NCI-H748 (cell line): ENCODE data around the gene KRT71.

Experiments
- DNase-seq: peaks from one replicate; lab custom pipeline; 2025; ENCODE audit not compliant: unreplicated experiment; lab: John Stamatoyannopoulos, UW

KRT71 gene

DNA sequence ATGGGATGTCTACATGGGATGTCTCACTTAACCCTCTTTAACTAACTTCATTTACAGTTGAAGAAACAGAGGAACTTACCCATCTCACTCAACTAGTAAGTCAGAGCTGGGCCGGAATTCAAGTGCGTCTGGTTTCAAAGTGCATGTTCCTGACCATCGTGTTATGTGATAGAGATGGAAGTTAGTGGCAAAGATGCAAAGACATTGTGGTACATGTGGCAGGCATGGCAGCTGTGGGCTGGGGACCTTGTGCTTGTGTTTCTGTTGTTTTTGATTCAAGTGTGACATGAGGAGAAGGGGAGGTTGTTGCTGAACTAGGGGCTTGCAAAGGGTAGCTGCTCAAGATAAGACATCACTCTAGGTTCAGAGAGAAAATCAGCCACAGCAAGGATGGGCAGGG is 23.0 kb upstream of the KRT71 start:
- DNase-seq, result no peak

DNA sequence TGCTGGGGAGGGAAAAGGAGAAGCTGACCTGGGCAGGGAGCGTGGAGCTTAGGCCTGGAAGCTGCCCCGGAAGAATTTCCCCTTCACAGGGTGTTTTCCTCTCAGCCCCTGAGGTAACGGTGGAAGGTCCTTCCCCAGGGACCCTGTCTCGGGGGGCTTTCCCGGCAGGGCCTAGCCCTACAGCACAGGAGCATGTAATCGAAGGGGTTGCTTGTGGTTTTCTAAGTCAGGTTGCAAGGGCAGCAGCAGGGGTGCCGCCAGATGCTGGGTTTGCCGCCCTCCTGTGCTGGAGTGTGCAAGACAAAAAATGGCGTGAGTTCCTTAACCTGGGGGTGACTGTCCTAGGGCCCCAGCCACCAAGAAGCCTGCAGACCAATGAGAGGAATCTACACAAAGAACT is 22.3 kb upstream of the KRT71 start:
- no peak for DNase-seq

DNA sequence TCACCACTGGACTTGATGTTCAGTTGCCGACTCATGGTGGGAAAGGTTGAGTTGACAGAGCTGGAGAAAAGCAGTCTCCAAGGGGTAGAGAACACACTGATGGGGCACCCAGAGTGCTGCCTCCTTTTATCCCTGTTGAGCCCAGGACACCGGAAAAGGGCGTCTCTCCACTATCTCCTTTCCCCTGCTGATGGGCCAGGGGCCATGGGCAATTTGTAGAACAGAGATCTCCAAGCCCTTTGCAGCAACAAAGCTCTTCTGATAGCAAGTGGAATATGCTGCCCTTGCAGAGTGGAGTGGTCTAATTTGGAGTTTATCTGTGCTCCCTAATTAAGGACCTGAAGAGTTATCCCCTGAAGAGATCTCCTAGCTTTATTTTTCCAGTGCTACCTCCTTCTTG is 20.8 kb upstream of the KRT71 start, which contains the start of gene KRT74:
Gene KRT74, minus strand, starts transcription at position 101 of the 400 bp plus-strand sequence. Its CDS starts 66 bp downstream, at position 35.
- no peak for DNase-seq

DNA sequence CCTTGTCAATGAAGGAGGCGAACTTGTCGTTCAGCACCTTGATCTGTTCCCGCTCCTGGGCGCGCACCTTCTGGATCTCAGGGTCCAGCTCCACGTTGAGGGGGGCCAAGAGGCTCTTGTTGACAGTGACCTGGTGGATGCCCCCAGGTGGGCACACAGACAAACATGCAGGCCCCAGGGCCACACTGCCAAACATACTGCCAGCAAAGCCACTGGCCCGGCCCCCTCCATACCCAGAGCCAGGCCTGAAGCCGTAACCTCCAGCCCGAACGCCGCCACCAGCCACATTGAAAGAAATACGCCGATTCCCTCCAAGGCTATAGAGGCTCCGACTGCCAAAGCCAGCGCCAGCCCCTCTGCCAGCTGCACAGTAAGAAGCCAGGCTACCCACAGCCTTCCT is 20.4 kb upstream of the KRT71 start:
- DNase-seq, result no peak

DNA sequence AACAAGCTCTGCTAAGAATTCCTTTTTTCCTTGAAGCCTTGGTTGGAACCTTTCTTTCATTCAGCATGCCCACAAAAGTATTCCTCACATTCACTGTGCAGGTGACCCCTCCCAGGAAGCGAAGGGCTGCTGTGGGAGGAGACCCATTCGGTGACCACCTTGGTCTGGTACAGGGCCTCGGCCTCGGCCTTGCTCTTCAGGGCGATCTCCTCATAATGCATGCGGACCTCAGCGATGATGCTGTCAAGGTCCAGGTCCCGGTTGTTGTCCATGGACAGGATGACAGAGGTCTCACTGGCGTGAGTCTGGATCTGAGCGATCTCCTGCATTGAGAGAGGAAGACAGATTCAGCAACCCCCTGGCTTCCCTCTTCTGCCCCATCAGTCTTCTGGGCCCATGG is 17.6 kb upstream of the KRT71 start:
- DNase-seq, result no peak

DNA sequence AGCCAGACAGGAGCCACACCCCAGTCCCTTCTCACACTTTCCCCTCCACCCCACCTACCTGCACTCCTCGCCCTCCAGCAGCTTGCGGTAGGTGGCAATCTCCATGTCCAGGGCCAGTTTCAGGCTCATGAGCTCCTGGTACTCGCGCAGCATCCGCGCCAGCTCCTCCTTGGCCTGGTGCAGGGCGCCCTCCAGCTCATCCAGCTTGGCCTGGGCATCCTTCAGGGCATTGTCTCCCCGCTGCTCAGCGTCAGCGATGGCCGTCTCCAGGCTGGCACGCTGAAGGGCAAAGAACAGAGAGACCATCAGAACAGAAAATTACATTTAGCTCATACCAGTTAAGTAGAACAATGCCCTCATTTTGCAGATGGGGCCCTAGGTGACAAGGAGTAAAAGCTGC is 15.2 kb upstream of the KRT71 start:
- no peak for DNase-seq

DNA sequence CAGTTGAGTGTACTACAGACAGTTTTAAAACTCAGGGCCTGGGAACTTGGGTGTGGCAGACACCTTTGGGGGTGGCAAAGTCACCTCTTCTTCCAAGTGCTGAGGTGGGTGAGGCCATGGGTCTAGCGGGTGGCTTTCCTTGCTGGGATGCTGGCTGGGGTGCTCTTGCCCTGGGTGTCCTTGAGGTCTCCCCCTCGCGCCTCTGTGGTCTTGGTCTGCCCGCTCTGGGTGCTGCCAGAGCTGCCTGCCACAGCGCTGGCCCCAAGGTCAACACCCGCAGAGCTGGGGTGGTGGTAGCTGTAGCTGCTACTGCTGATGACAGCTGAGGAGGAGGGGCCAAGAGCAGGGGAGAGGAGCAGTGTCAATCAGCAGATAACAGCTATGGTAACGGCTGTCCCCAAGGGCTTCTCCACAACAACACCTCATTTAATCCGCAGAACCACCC is 13.9 kb upstream of the KRT71 start:
- no peak for DNase-seq

DNA sequence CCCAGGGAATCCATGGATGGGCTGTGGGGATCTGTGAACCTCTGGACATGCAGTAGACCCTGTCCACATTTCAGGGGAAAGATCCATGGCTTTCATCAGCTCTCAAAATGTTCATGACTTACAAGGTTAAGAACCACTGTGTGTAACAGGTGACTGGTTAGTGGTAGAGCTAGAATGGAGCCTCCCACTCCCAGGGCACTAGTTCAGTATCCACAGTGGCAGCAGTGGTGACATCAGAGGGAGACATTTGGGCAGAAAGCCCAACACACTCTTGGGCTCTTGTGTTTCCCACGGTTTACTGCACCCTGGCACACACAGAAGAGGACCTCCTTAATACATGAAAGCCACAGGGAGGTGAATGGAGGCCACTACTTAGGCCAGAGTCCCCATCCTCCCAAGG is 11.6 kb upstream of the KRT71 start:
- no peak for DNase-seq

DNA sequence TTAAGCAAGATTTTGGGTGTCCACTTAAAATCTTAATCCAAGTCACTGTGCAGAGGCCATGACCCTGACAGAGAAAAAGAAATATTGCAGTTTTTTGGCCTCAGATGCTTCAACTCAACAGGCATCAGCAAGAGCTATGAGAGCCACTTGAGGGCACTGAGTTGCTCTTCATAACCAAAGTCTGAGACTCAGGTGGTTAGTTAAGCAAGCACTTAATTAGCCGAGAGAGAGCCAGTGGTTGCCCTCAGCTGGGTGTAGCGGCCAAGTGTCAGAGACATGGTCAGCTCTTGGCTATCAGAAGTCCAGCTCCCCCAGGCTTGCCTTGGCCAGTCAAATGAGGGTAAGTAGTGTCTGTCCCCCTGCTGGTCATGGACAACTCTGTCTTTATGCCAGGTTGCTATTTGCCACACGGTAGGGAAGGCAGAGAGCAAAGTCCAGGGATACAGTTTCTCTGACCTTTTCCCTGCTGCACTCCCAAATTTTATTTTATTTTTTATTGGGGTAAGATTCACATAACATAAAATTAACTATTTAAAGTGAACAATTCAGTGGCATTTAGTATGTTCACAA is 9.0 kb upstream of the KRT71 start:
- DNase-seq, result no peak

DNA sequence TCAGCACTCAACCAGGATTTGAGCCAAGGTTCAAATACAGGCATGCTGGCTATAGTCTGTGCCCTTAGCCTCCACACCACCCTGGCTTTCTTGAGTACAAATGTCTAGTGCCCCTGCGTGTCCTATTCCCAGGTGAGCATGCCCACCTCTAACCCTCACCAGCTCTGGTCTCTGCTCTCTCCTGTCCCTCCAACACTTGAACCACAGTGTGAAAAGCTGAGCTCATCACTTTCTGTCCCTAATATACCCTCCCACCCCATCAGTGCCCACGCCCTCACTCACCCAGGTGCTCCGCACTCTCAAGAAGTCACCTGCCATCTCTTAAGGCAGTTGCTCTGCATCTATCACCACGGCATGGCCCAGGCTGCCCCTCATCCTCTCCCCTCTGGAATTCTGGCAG is 7.0 kb upstream of the KRT71 start:
- DNase-seq, result no peak

DNA sequence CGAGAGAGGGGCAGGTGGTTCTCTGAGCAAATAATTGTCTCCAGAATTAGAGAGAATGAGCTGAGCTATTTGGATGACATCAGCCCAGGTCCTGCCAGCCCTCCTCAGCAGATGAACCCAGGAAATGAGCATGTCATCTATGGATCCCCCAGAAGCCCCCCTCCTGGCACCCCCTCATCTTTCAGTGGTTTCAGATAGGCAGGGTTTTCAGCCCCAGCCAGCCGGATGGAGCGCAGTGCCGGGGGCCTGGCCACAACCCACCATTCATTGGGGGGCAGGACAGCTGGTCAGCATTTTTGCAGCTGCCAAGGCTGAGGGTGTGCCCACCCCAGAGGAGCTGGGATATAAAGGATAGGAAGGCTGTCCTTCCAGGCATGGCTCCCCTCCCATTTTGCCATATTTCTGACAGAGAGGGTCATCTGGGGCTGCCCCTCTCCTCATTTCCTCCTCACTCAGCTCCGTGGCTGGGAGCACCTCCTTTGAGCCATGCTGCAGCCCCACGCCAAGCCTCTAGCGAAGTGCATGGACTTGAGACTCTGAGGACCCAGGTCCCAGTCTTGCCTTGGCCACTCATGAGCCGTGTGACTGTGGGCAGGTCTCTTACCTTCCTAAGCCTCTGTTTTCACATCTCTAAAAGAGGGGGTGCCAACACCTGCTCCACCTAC is 6.0 kb upstream of the KRT71 start:
- DNase-seq, result peak; percentile 28

DNA sequence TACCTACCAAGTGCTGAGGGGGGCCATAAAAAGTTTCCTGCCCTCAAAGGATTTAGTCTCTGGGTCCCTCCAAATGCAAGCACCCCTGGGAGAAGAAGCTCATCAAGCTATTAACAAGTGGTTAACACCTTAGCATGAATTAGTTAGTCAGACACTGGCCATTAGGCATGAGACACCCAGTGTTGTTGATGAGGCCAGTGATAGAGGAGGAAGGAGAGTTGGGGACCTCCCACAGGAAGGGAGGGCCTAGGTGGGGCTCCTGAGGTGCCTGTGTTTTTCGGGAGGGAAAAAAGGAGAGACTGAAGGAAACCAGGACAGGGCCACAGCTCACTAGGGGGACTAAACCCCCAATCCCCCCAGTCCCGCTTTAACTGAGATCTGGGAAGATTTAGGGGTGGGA is 4.5 kb upstream of the KRT71 start:
- no peak for DNase-seq

DNA sequence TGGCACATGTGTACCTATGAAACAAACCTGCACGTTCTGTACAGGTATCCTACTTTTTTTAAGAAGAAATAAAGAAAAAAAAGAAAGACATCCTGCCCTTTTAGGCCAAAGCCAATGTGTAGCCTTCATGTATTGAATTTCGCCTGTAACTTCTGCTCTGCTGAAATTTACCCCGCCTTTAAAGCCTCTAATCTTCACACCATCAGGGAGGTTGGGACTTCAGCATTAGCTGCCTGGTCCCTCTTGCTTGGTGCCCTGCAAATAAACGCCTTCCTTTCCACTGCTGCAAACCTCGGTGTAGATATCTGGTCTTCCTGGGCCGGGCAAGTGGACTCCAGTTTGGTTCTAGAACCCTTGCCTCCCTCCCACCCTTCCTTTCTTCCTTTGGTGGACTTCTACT is 2.6 kb upstream of the KRT71 start:
- DNase-seq, result no peak

DNA sequence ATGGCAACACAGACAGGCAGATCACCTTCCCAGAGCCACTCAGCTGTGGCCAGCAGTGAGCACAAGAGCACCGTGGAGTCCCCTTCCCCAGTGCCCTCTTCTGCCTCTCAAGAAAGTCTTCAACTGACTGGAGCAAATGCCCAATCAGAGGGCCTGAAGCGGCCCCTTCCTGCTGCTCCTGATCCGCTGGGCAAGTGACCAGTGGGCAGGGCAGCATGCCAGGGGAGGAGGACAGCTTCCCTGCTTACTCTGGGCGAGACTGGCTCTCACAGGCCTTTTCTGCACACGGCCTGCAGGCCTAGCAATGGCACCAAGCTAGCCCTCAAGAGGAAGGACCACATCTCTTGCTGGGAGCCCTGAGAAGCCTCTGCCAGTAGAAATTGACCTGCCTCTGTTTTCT is 890 bp downstream of the KRT71 start:
- no peak for DNase-seq

DNA sequence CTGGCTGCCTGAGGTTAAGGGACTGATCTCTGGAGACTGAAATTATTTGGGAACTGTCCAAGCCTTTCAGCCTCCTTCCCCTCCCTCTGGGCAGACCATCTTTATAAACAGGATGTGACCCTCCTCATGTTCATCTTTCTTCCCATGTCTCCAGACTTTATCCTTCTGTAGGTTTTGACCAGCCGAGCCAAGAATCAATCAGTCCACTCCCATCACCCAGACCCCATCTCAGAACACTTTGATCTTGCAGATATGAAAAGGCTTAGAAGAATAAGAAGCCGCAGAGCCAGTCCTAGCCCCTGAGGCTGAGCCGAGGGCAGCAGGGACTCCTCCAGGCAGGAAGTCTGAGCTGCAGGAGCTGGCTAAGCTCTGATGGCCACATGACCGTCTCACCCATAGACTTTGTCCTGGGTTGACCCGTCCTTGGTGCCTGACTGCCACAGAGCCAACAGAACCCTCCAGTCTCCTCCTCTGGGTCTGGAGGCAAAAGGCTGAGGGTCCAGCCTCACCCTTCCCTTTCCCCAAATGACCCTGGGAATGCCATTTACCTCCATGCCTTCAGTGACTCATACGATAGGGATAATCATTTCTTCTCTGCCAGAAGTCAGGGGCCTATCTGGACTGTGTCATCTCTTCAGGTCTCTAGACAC is 1.6 kb downstream of the KRT71 start:
- DNase-seq, result no peak

DNA sequence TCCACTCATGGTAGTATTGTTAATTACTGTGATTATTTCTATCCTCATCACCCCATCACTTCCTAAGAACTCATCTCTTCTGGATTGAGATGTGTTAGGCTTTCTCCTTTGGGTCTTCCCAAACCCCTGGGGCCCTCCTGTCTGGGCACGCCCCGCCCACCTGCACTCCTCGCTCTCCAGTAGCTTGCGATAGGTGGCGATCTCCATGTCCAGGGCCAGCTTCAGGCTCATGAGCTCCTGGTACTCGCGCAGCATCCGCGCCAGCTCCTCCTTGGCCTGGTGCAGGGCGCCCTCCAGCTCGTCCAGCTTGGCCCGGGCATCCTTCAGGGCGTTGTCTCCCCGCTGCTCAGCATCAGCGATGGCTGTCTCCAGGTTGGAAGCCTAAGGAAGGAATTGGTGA is 6.8 kb downstream of the KRT71 start:
- no peak for DNase-seq

DNA sequence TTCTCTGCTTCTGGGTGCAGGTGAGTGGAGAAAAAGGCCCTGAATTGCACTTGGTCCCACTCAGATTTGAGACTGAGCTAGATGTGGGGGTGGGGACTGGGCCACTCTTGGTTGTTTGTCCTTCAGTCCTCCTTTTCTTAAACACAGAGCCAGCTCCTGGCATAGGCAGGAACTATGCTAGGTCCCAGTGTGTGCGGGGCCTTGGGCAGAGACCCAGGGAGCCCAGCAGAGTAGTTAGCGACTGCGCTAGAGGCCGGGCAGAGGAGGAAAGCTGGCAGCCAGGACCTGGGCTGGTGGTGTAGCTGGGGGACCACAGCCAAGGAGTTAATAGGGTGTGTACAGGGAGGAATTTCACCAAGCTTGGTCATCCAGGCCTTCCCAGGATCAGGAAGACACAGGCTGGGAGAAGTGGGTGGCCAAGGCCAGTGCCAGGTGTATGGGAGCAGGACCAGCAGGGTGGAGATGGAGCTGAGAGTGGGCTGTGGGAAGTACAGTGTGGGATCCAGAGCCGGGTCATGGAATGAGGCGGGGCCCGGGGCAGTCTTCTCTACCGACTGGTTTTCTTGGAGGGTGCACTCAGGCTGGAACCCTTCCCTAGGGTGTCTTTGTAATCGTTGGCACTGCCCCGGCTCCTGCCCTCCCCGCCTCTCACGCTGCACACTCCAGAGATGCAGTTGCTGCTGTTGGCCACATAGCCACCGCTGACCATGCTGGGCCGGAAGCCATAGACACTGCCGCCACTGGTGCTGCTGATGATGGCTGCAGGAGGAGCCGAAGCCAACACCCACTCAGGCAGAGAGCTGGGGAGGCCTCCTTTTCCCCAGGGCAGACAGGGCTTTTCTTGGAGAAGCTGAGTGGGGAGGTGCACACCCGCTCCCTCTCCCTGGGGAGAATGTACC is 8.7 kb downstream of the KRT71 start:
- DNase-seq, result no peak

DNA sequence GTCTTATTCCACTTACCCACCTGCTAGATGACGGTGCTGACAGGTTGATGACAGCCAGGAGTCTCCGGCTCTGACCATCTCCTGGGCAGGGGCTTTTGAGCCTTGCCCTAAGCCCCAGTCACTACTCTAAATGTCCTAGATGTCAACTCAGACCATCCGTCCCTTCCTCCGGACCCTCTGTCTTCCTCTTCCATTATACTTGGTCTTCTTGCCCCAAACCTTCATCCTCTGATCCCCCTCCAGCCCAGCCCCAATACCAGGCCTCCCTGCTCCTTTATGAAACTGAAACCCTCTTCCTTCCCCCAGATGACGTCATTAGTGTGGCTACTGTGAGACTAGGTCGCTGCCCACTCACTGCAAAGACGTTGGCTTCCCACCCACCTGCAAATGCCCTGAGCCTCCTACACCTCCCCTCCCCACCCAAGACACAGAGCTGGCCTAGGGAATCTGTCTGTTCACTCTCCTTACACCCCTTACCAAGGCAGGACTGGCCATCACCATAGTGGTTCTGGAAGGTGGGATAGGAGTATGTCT is 10.1 kb downstream of the KRT71 start:
- DNase-seq, result no peak

DNA sequence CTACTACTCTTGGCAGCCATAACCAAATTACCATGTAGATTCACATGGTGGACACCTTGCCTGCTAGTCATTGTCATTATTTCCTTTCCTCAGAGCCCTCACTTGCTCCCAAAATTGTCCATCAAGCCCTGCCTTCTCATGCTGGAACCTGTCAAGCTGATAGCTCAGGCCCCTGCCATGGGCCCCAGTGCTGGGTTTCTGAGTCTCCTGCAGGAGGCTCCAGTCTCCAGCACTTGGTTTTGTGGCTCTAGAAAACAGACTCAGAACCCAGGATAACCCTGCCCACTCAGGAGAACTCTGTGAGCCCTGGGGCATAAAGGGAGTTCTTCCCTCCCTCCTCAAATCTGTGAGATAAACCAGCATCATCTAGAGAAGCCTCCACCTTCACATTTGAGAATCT is 10.8 kb downstream of the KRT71 start:
- no peak for DNase-seq

DNA sequence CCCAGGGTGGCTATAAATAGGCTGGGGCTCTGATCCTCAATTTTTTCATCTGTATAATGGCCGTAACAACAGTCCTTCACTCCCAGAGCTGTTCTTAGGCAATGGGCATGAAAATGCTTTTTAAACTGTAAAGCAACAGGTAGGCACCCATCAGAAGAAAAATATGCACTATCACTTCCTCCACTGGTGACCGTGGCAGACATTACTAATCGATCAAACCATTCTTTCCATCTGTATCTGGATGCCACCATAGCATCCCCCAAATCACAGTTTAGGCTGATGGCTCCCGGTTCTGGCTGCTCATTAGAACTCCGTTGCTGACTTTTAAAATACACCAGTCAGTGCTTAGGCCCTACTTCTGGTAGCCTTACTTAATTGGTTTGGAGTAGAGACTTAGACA is 11.2 kb downstream of the KRT71 start:
- no peak for DNase-seq

DNA sequence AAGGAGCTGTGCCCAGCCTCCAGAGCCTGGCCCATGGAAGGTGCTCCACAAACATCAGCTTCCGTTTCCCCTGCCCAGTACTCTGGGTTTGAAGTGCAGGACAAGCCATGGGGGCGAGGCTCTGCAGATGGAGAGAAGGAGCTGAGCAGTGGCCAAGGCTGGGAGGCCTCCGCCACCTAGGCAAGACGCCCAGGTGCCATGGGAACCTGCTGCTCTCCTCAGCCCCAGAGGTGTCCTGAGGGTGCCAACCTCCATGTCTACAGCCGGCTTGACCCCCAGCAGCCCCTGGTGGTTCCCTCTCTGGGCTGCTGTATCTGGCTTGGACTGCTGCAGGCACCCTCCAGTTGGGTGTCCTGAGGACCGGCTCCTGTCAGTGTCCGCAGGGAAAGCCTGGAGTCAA is 12.4 kb downstream of the KRT71 start:
- no peak for DNase-seq
